OCI-LY7 (cell line): Measurements from ENCODE around the gene EML5. TPM values are rescaled to one million over a fixed set of nuclear protein-coding genes. Genes with fewer than 3 reads are reported as not detected.

Experiments
- BruUV-seq: library from RNA; stranded (reverse); fragments of 400-500 nt; replicated peaks from 2 replicates; lab custom pipeline; 2021; lab: Mats Ljungman, UMichigan
- CTCF ChIA-PET: fragments of 300-600 bp; sonication (Branson Sonifier 250); formaldehyde crosslinking; loops from one replicate; lab custom pipeline; 2022; ENCODE audit warnings: antibody characterized with exemption; ENCODE audit not compliant: unreplicated experiment; lab: Charles Lee
- POLR2A ChIA-PET: fragments of 300-600 bp; sonication (Branson Sonifier 250); formaldehyde crosslinking; loops from one replicate; lab custom pipeline; 2022; ENCODE audit warnings: antibody characterized with exemption; lab: Charles Lee
- DNase-seq: peaks from one replicate; pipeline ENCODE4 v3.0.0-alpha.2; 2015; ENCODE audit warnings: low spot score
- H2AFZ ChIP-seq: fragments of 200-600 bp; sonication (generic), shearing (Covaris generic); 2 replicates; pipeline ENCODE4 v1.6.1; 2014; ENCODE audit warnings: mild to moderate bottlenecking, antibody characterized with exemption, low read length, moderate library complexity
- H3K27ac ChIP-seq: fragments of 200-600 bp; sonication (generic); 2 replicates; pipeline ENCODE4 v1.5.1; 2014; ENCODE audit warnings: mixed run types, low read depth, mild to moderate bottlenecking, moderate library complexity, low read length, inconsistent platforms; ENCODE audit not compliant: poor library complexity, severe bottlenecking
- H3K36me3 ChIP-seq: fragments of 200-600 bp; sonication (generic); 2 replicates; pipeline ENCODE4 v1.6.1; 2014; ENCODE audit warnings: mild to moderate bottlenecking, antibody characterized with exemption, low read length, moderate library complexity, mixed read lengths; ENCODE audit not compliant: insufficient read depth
- H3K4me1 ChIP-seq: fragments of 200-600 bp; sonication (generic); 2 replicates; pipeline ENCODE4 v1.5.1; 2014; ENCODE audit warnings: mild to moderate bottlenecking, low read length; ENCODE audit not compliant: insufficient read depth, poor library complexity, severe bottlenecking
- H3K4me2 ChIP-seq: fragments of 200-600 bp; sonication (generic); 2 replicates; pipeline ENCODE4 v1.6.1; 2014; ENCODE audit warnings: mild to moderate bottlenecking, low read length
- H3K4me3 ChIP-seq: fragments of 200-600 bp; sonication (generic); 2 replicates; pipeline ENCODE4 v1.5.1; 2014; ENCODE audit warnings: mild to moderate bottlenecking, low read depth, low read length; ENCODE audit not compliant: poor library complexity, severe bottlenecking
- H3K79me2 ChIP-seq: fragments of 200-600 bp; sonication (generic); 2 replicates; pipeline ENCODE4 v1.6.1; 2016; ENCODE audit warnings: low read depth, mild to moderate bottlenecking, low read length, moderate library complexity, mixed read lengths; ENCODE audit not compliant: insufficient read depth
- H3K9me2 ChIP-seq: fragments of 200-600 bp; sonication (generic); 2 replicates; pipeline ENCODE4 v1.6.1; 2016; ENCODE audit warnings: mild to moderate bottlenecking, low read length, mixed read lengths; ENCODE audit not compliant: insufficient read depth
- H3K9me3 ChIP-seq: fragments of 200-600 bp; sonication (generic); 2 replicates; pipeline ENCODE4 v1.6.1; 2014; ENCODE audit warnings: mild to moderate bottlenecking, mixed run types, low read length, mixed read lengths
- H4K20me1 ChIP-seq: fragments of 200-600 bp; sonication (generic); 2 replicates; pipeline ENCODE4 v1.6.1; 2014; ENCODE audit warnings: mild to moderate bottlenecking, antibody characterized with exemption, low read length, moderate library complexity, mixed read lengths; ENCODE audit not compliant: insufficient read depth
- CTCF ChIP-seq: fragments of 200-600 bp; sonication (generic); conservative IDR thresholded peaks from 2 replicates; pipeline ENCODE4 v1.5.1; 2014; ENCODE audit warnings: mild to moderate bottlenecking, antibody characterized with exemption, low read length, moderate library complexity, mixed read lengths
- EZH2phosphoT487 ChIP-seq: fragments of 200-600 bp; sonication (generic); IDR thresholded peaks from 2 replicates; pipeline ENCODE4 v1.6.1; 2018; ENCODE audit warnings: low read depth, borderline replicate concordance, mild to moderate bottlenecking, mixed run types, antibody characterized with exemption, low read length, moderate library complexity, mixed read lengths
- intact Hi-C: fragments of 100-400 bp; cut with micrococcal nuclease; formaldehyde crosslinking; loops from one replicate; pipeline ENCODE4 v1.10.0; 2022; ENCODE audit not compliant: unreplicated experiment
- small RNA-seq: library from RNA; depleted of rRNA; stranded (forward); fragments of <200 nt; gene quantifications from one replicate; pipeline ENCODE3, GENCODE V24; 2014
- total RNA-seq, 2 experiments: library from RNA; depleted of rRNA in 1 of 2; stranded (reverse); fragments of >200 nt in 1 of 2; shearing (Covaris generic) in 1 of 2; gene quantifications; 2 replicates each; pipeline ENCODE4 v1.2.3, GENCODE V29; 2014 to 2022

The EML5 gene
- total RNA-seq, 2 experiments from 2014 or later, result 1.8 to 5.6 TPM

- Histone ChIP-seq H3K79me2 (peaks cover 25% of the 10 kb centered on the region), H2AFZ (peak overlapping the region; percentile 77; the same call in 1 of the 2 replicates), H3K4me1 (peaks cover 16% of the 10 kb centered on the region), H3K36me3 (peaks cover 17% of the 10 kb centered on the region), H3K27ac (no peak overlapping the region), H3K9me3 (peaks cover 1% of the 10 kb centered on the region), H3K4me2 (peak overlapping the region; percentile 52), H4K20me1 (0 out of 2 replicates have a peak, but pooled peaks cover 5% of the 10 kb centered on the region), H3K4me3 (peak overlapping the region; percentile 94), H3K9me2 (no peaks in the 10 kb centered on the region)
- no peak for DNase-seq
- intact Hi-C loops, result loop anchor here (10.0 kb wide), 1 partner anchor 178 kb away; the partner anchor contains the start of gene SPATA7
- TF ChIP-seq CTCF (no peak; the same call in 1 of the 2 replicates), EZH2phosphoT487 (no peak)
- ChIA-PET CTCF (no interaction called here), POLR2A (no interaction called here)
- no TSS peak for BruUV-seq
Measured at GRCh38 chr14:88562532-88562830, 230.3 kb downstream of the EML5 start.

Small RNA genes lying within 50 kb of the gene (small RNA-seq; reads per million reads assigned to genes)
- gene RF00019 (not detected), gene RNU4-92P (not detected)

Other genes with a start within 250 kb of the EML5 start
- not detected in 2 replicates for gene PTPN21, start 237.9 kb downstream of the EML5 start, total RNA-seq (2014; rRNA removed; shearing (Covaris generic))
- gene PTPN21, start 237.9 kb downstream of the EML5 start, total RNA-seq (2022), result not detected in 2 replicates
- 51.9 and 53.5 TPM in 2 replicates for gene ZC3H14, start 229.9 kb downstream of the EML5 start, total RNA-seq (2014; rRNA removed; shearing (Covaris generic))
- gene ZC3H14, start 229.9 kb downstream of the EML5 start, total RNA-seq (2022), result 36.6 and 45.2 TPM in 2 replicates
- 2.7 and 3.0 TPM in 2 replicates for gene TTC8, start 31.7 kb upstream of the EML5 start, total RNA-seq (2014; rRNA removed; shearing (Covaris generic))
- 8.2 and 9.4 TPM in 2 replicates for gene TTC8, start 31.7 kb upstream of the EML5 start, total RNA-seq (2022)